ENCODE measurements around the gene LATS2.

Gene LATS2

GRCh38 chr13:21048901-21049698 is 12.3 kb downstream of the LATS2 start:
- DNase-seq (ENCODE audit: low read depth in 2 of 2), result no peak

GRCh38 chr13:21047591-21048282 is 13.6 kb downstream of the LATS2 start:
- DNase-seq (ENCODE audit: low read depth in 2 of 2), result no peak

- DNase-seq (ENCODE audit: low read depth in 2 of 2), result no peak
These were observed 14.3 kb downstream of the LATS2 start for GRCh38 chr13:21047087-21047486.

- no peak for DNase-seq (ENCODE audit: low read depth in 2 of 2)
These were observed 15.2 kb downstream of the LATS2 start for GRCh38 chr13:21046203-21046602.

GRCh38 chr13:21045100-21045499 is 16.3 kb downstream of the LATS2 start:
- no peak for DNase-seq (ENCODE audit: low read depth in 2 of 2)

GRCh38 chr13:21043898-21044297 is 17.5 kb downstream of the LATS2 start:
- no peak for DNase-seq (ENCODE audit: low read depth in 2 of 2)

GRCh38 chr13:21040120-21040826 is 21.1 kb downstream of the LATS2 start:
- no peak for DNase-seq (ENCODE audit: low read depth in 2 of 2)

- no peak for DNase-seq (ENCODE audit: low read depth in 2 of 2)
These were observed 22.1 kb downstream of the LATS2 start for GRCh38 chr13:21039097-21039800.

GRCh38 chr13:21037656-21038055 is 23.7 kb downstream of the LATS2 start:
- no peak for DNase-seq (ENCODE audit: low read depth in 2 of 2)

GRCh38 chr13:21035498-21035897 is 25.9 kb downstream of the LATS2 start:
- no peak for DNase-seq (ENCODE audit: low read depth in 2 of 2)

- DNase-seq (ENCODE audit: low read depth in 2 of 2), result no peak
These were observed 26.7 kb downstream of the LATS2 start for GRCh38 chr13:21034603-21035191.

- no peak for DNase-seq (ENCODE audit: low read depth in 2 of 2)
These were observed 27.4 kb downstream of the LATS2 start for GRCh38 chr13:21033856-21034602.

GRCh38 chr13:21033212-21033840 is 28.1 kb downstream of the LATS2 start:
- DNase-seq (ENCODE audit: low read depth in 2 of 2), result no peak

GRCh38 chr13:21032656-21033055 is 28.7 kb downstream of the LATS2 start:
- DNase-seq (ENCODE audit: low read depth in 2 of 2), result no peak

- DNase-seq (ENCODE audit: low read depth in 2 of 2), result no peak
These were observed 29.7 kb downstream of the LATS2 start for GRCh38 chr13:21031594-21032275.

- DNase-seq (ENCODE audit: low read depth in 2 of 2), result no peak
These were observed 35.8 kb downstream of the LATS2 start for GRCh38 chr13:21025539-21025938.

GRCh38 chr13:21022056-21022979 is 39.1 kb downstream of the LATS2 start:
- no peak for DNase-seq (ENCODE audit: low read depth in 2 of 2)

- DNase-seq (ENCODE audit: low read depth in 2 of 2), result no peak
These were observed 40.8 kb downstream of the LATS2 start for GRCh38 chr13:21020581-21020980.

- DNase-seq (ENCODE audit: low read depth in 2 of 2), result no peak
These were observed 41.2 kb downstream of the LATS2 start for GRCh38 chr13:21020176-21020575.

Measured in stimulated activated CD4-positive, alpha-beta T cell treated with anti-CD3 and anti-CD28 coated beads, Interleukin-4, amount 100 ng/mL, for 48 hours (primary cell).